ENCODE measurements around the gene TAS1R3. TPM values are rescaled to one million over a fixed set of nuclear protein-coding genes. Genes with fewer than 3 reads are reported as not detected.

Gene TAS1R3
- total RNA-seq, 2 experiments from 2014 or later: 0.13 to 0.14 TPM

- DNase-seq: no peak
- no peak overlapping the region for H3K27ac Mint-ChIP-seq
- peaks cover 16% of the 10 kb centered on the region for H3K4me1 Mint-ChIP-seq (ENCODE audit: low read depth)
- POLR2A ChIA-PET: no interaction called here
- TF ChIP-seq CTCF (IDR thresholded peaks at IDR 0.05): no peak
- H3K4me3 Mint-ChIP-seq: no peak overlapping the region
- H3K9me3 Mint-ChIP-seq: no peaks in the 10 kb centered on the region
- CTCF ChIA-PET: no interaction called here
- no peak for ATAC-seq
- intact Hi-C loops (cut with micrococcal nuclease): no loop called here
- H3K27me3 Mint-ChIP-seq: no peaks in the 10 kb centered on the region
- H3K36me3 Mint-ChIP-seq (ENCODE audit: low read depth): no peaks in the 10 kb centered on the region
Measured at GRCh38 chr1:1360506-1361169, 29.6 kb downstream of the TAS1R3 start.

GRCh38 chr1:1361233-1361981 is 30.3 kb downstream of the TAS1R3 start:
- no peak for TF ChIP-seq CTCF (IDR thresholded peaks at IDR 0.05)
- DNase-seq (no peak), ATAC-seq (no peak)
- Mint-ChIP-seq H3K36me3 (ENCODE audit: low read depth) (no peaks in the 10 kb centered on the region), H3K4me3 (no peak overlapping the region), H3K9me3 (no peaks in the 10 kb centered on the region), H3K4me1 (ENCODE audit: low read depth) (peaks cover 16% of the 10 kb centered on the region), H3K27me3 (no peaks in the 10 kb centered on the region), H3K27ac (no peak overlapping the region)
- intact Hi-C loops (cut with micrococcal nuclease): no loop called here
- ChIA-PET CTCF (no interaction called here), POLR2A (no interaction called here)

DNA sequence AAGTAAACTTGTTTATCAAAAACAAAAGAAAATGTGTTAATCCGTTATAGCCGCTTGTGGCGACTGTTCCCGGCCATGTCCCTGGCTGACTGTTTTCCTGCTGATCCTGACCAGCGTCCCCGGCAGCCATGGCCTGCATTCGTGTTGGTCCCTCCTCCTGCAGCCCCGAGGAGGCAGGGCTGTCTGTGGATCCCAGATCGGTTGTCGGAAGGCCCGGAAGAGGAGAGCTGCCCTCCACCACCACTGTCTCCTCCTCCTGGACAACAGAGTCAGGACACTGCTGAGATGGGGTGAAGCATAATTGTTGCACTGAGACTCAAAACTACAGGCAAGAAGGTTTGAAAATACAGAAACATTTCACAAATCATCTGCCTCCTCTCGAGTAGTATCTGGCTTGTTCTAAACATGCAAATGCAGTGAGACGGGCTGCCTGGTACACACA is 30.9 kb downstream of the TAS1R3 start:
- DNase-seq (no peak), ATAC-seq (no peak)
- ChIA-PET CTCF (no interaction called here), POLR2A (no interaction called here)
- H3K27ac Mint-ChIP-seq: no peak overlapping the region
- intact Hi-C loops (cut with micrococcal nuclease): no loop called here
- H3K4me3 Mint-ChIP-seq: no peak overlapping the region
- H3K36me3 Mint-ChIP-seq (ENCODE audit: low read depth): no peaks in the 10 kb centered on the region
- H3K9me3 Mint-ChIP-seq: no peaks in the 10 kb centered on the region
- H3K4me1 Mint-ChIP-seq (ENCODE audit: low read depth): peaks cover 16% of the 10 kb centered on the region
- no peaks in the 10 kb centered on the region for H3K27me3 Mint-ChIP-seq
- TF ChIP-seq CTCF (IDR thresholded peaks at IDR 0.05): no peak

DNA sequence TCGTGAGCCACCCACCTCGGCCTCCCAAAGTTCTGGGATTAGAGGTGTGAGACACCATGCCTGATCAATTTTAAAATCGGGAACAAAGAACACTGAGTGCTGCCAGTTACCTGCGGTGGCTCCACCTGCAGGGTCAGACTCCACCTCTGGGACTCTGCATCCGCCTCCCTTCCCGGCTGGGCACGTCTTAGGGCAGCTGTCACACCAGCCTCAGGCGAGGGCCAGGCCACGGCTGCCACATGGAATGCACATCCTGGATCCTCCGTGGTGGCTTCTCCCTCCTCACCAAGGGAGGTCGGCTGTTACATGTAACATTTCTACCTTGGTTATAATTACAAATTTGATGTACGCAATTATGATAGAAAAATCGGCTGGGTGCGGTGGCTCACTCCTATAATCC is 33.2 kb downstream of the TAS1R3 start:
- Mint-ChIP-seq H3K36me3 (ENCODE audit: low read depth) (no peaks in the 10 kb centered on the region), H3K4me1 (ENCODE audit: low read depth) (peaks cover 2% of the 10 kb centered on the region), H3K27ac (no peak overlapping the region), H3K9me3 (no peaks in the 10 kb centered on the region), H3K27me3 (no peaks in the 10 kb centered on the region), H3K4me3 (no peak overlapping the region)
- intact Hi-C loops (cut with micrococcal nuclease): no loop called here
- DNase-seq: no peak
- CTCF ChIA-PET: no interaction called here
- POLR2A ChIA-PET: no interaction called here
- TF ChIP-seq CTCF (IDR thresholded peaks at IDR 0.05): no peak
- no peak for ATAC-seq
